Epithelial cell of proximal tubule (primary cell): ENCODE measurements around the gene ISM2. TPM values are rescaled to one million over a fixed set of nuclear protein-coding genes. Genes with fewer than 3 reads are reported as not detected.

Experiments
- DNase-seq: peaks from one replicate; pipeline ENCODE4 v3.0.0-alpha.2; 2011; ENCODE audit warnings: low read depth
- H3K4me3 ChIP-seq: 2 replicates; pipeline ENCODE4 v1.5.1; 2011; ENCODE audit warnings: low read depth, mild to moderate bottlenecking, low read length
- total RNA-seq: library from RNA; depleted of rRNA; stranded (reverse); fragments of >200 nt; gene quantifications from 2 replicates; pipeline ENCODE4 v1.2.3, GENCODE V29; 2015
- TF ChIP-seq, protein P1 (sequence below): conservative IDR thresholded peaks from 2 replicates; pipeline ENCODE4 v1.5.1; 2012; ENCODE audit warnings: low read depth, mild to moderate bottlenecking, low read length

The ISM2 gene
- total RNA-seq, 1 donor from 2014 or later = 0.75 TPM

DNA sequence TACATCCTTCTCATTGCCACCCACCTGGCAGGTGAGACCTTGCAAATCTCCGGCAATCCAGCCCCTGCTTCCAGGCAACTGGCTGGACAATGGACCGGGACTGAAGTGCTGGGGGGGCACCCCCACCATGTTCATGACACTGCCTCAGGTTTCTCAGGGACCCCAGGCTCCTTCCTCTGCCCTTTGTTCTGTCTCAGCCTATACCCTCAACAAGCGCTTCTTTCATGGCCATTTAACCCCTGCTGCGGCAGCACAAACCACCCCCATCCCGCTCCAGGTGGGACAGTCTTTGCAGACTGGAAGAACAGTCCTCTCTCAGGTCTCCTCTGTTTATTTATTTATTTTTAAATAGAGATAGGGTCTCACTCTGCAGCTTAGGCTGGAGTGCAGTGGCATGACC lies 7.6 kb downstream of the ISM2 start:
- DNase-seq = no peak
- no peak overlapping the region for H3K4me3 ChIP-seq
- TF ChIP-seq, protein P1, sequence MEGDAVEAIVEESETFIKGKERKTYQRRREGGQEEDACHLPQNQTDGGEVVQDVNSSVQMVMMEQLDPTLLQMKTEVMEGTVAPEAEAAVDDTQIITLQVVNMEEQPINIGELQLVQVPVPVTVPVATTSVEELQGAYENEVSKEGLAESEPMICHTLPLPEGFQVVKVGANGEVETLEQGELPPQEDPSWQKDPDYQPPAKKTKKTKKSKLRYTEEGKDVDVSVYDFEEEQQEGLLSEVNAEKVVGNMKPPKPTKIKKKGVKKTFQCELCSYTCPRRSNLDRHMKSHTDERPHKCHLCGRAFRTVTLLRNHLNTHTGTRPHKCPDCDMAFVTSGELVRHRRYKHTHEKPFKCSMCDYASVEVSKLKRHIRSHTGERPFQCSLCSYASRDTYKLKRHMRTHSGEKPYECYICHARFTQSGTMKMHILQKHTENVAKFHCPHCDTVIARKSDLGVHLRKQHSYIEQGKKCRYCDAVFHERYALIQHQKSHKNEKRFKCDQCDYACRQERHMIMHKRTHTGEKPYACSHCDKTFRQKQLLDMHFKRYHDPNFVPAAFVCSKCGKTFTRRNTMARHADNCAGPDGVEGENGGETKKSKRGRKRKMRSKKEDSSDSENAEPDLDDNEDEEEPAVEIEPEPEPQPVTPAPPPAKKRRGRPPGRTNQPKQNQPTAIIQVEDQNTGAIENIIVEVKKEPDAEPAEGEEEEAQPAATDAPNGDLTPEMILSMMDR = no peak

DNA sequence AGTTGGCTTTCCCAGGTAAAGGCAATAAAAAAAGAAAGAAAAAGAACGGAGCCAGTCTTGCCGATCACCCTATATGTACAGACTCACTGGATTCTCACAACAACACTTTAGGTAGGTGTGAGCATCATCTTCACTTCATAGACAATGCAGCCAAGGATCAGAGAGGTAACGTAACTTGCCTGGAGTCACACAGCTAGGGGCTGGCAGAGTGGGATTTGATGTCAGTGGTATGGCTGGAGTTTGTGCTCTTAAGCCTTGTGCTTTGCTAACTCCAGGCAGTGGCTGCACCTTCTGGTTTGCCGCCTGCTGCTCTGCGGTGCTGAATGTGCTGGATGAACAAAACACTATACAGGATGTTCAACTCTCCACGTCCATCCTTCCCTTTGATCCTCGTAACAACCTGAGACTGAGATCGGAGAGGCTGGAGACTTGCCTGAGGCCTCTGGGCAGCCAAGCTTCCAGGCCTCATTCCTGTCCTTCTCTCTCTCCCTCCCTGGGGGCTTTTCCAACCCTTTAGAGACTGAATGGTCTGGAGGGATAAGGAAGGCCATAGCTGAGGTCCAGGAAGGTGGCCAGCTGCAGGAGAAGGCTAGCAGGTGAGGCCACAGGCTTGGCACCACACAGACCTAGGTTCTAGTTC lies 8.1 kb downstream of the ISM2 start:
- TF ChIP-seq, protein P1 = no peak
- H3K4me3 ChIP-seq = no peak overlapping the region
- DNase-seq = no peak

DNA sequence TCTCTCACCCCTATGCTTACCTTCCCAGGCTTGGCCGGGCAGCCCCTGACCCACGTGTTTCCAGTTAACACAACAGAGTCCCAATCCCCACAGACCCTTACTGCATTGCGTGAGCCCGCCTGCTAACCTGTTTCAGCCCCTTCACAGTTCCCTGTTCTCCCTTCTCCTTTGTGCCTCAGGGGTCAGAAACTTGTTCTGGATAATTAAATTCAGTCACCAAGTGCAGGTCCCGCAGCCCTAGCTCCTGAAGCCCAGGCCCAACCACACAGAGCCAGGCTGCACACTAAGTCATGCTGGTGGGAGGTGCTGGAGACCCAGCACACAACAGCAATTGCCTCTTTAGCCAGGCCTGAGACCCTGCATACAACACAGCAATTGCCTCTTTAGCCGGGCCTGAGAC lies 9.6 kb downstream of the ISM2 start:
- DNase-seq = no peak
- no peak overlapping the region for H3K4me3 ChIP-seq
- TF ChIP-seq, protein P1 = no peak

DNA sequence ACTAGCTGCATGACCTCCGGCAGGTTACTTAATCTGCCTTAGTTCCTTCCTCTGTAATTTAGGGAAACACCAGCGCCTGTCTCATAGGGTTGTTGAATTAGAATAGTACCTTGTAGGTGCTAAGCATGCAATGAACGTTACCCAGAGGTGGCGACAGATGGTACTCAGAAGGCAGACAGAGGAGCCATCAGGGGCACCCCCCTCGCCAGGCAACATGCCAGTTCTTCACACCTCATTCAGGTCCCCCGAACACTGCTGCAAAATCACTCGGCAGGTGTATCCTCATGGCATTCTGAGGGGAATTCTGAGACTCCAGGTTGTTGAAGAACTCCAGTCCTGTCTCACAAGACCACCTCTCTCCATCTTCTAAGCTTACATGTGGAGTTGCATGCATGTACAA lies 10.1 kb downstream of the ISM2 start:
- TF ChIP-seq, protein P1 = no peak
- no peak for DNase-seq
- H3K4me3 ChIP-seq = no peak overlapping the region

DNA sequence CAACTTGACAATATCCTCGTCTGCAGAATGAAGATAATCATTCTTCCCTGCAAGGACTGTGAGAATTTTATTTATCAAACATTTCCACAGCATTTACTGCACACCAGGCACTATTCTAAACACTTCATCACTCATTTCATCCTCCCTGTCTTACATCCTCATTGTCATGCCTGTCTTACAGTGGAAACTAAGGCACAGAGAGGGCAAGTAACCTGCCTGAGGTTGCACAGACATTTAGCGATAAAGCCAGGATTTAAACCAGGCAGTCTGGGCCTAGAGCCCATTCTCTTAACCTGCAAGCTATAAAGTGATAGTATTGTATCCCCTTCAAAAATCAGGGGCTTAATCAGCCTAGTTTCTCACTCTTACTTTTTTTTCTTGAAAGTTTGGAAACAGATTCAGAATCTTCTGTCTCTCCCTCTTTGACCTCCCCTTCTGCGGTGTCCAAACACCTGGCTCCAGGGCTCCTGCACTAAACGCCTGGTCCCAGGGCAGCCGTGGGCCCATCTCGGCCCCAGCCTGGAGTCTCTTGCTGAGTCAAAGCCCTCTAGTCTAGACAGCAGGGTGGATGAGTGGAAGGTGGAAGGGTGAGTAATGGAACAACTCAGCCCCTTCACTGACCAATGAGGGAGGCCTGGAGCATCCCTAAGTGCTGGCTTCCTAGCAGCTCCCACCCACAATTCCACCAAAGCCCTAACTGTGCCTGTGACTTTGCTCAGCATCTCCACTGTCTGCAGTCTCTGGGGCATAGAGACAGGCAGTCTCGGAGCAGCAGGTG lies 12.5 kb downstream of the ISM2 start:
- H3K4me3 ChIP-seq = no peak overlapping the region
- TF ChIP-seq, protein P1 = no peak
- no peak for DNase-seq

GRCh38 chr14:77485256-77485655 lies 13.4 kb downstream of the ISM2 start:
- TF ChIP-seq, protein P1 = no peak
- no peak overlapping the region for H3K4me3 ChIP-seq
- DNase-seq = no peak
